HG02970 (cell line): ENCODE data around the gene MED13L.
"Not testable (repeated sequence)": the region's sequence is repeated elsewhere in the genome, so short reads cannot be mapped to it uniquely, and the experiment has no call there.

Experiments used
- ATAC-seq: cut with Tn5 transposase; IDR thresholded peaks from one replicate; pipeline ENCODE4 v1.9.1; 2021; ENCODE audit warnings: mild to moderate bottlenecking, moderate library complexity, moderate number of reproducible peaks; ENCODE audit not compliant: unreplicated experiment, low FRiP score

MED13L gene

GRCh38 chr12:116304621-116305020, 27.1 kb upstream of the MED13L start:
- no peak for ATAC-seq

DNA sequence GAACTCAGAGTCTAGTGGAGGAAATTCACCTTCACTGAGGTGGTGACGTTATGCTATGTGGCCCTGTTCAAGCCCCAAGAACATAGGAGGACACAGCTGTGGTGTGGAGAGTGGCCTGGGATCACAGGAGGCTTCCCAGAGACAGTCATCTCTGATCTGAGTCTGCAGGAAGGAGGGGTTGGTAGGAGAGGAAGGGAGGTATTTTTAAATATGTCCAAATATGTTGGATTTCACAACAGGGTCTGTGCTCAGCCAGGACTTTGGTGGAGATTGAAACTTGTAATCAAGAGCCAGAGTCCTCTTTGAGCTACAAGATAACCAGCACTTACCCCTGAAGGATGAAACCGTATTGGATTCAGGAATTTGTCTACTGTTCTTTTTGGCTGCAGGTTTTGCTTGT, 26.4 kb upstream of the MED13L start:
- no peak for ATAC-seq

DNA sequence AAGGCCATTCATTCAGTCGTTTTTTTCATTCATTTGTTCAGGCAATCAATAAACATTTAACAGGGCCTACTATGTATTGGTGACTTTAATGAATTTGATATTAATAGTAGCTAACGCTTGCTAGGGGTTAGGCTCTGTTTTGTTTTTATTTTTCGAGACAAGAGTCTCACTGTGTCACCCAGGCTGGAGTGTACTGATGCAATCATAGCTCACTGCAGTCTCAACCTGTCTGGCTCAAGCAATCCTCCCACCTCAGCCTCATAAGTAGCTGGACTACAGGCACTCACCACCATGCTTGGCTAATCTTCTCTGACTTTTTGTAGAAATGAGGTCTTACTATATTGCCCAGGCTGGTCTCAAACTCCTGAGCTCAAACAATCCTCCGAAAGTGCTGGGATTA, 25.6 kb upstream of the MED13L start:
- ATAC-seq: no peak

DNA sequence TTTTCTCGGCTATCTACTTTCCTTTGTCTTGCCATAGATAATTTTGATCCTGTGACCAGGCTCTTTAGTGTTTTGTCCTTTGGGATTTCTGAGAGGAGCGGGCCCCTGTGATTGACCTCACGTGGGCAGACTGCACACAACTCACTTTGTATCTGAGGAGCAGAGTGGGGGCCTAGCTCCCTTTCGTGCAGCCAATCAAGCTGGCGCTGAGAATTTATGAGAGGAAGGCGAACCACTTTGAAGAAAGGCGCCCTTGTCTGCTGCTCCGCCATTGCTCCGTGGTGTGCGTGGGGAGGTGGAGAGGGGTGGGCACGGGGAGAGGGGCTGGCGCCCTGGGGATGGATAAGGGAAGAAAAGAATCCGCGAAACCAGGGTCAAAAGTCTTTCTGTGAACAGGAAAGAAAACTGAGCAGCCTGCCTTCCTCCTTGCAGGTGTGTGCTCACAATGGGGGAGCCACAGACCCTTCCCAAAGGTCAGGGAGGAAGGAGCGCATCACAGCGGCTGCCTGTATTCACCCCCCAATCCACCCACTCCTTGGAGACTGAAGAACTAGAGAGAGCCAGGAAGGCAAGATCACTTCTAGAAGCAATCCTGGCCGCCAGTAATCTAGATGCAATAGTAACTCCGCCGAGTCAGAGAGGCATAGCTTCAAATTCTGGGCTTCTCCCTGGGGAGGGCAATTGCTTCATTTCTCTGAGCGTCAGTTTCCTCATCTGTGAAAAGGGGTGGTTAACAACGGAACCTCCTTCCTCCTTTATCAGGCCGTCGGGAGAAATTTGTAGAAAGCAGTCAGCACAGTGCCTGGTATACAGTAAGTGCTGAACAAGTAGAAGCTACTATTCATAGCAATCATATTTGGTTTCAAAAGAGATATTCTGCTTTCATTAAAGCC, 24.9 kb upstream of the MED13L start:
- no peak for ATAC-seq

- no peak for ATAC-seq
These were observed 24.1 kb upstream of the MED13L start for GRCh38 chr12:116301621-116302020.

DNA sequence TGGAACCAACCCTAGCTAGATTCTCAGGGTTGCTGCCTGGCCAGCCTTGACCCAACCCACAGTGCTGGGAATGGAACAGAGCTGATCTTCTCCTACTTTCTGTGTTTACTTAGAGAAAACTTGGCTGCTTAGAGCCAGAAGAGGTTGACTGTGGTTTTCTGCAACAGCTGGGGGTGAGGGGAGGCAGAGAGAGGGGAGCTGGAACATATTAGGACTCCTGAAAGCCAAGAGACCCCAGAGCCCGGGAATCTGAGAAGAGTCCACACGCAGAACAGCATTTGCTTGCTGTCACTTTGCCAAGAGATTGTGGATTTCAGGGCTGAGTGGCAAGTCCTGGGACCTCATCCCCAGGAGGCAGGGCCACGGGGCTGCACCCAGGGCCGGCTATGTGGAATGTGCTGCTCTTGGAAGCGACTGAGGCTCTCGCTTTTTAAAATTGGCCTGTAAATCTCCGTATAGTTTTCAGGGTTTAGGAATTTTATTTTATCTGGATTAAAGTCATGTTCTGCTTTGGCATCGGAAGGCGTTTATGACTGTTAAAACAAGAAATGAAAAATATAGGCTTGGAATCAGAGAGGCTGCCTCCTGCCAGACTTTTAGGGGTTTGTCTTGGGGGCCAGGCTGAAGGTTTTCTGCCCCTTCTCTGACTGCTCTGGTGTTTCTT, 22.3 kb upstream of the MED13L start:
- ATAC-seq: no peak

DNA sequence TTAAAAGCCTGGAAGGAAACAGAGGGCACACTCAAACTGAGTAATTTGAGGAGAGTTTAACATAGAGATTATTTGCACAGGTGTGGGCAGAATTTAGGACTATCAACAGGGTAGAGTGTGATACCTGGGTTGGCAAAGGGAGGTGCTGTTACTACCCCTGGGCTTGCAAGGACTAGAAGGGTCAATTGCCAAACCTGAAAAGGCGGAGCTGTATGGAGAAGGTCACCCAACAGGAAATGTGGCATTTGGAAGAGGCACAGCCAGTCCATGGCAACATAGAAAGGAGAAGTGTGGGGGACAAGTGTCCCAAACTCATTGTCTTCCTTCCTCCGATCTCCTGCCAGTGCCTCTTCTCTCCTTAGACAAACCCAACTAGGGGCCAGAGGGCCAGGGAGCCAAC, 21.6 kb upstream of the MED13L start:
- ATAC-seq: no peak

GRCh38 chr12:116298578-116298977, 21.1 kb upstream of the MED13L start:
- no peak for ATAC-seq

GRCh38 chr12:116297224-116297834, 19.8 kb upstream of the MED13L start:
- ATAC-seq: no peak

DNA sequence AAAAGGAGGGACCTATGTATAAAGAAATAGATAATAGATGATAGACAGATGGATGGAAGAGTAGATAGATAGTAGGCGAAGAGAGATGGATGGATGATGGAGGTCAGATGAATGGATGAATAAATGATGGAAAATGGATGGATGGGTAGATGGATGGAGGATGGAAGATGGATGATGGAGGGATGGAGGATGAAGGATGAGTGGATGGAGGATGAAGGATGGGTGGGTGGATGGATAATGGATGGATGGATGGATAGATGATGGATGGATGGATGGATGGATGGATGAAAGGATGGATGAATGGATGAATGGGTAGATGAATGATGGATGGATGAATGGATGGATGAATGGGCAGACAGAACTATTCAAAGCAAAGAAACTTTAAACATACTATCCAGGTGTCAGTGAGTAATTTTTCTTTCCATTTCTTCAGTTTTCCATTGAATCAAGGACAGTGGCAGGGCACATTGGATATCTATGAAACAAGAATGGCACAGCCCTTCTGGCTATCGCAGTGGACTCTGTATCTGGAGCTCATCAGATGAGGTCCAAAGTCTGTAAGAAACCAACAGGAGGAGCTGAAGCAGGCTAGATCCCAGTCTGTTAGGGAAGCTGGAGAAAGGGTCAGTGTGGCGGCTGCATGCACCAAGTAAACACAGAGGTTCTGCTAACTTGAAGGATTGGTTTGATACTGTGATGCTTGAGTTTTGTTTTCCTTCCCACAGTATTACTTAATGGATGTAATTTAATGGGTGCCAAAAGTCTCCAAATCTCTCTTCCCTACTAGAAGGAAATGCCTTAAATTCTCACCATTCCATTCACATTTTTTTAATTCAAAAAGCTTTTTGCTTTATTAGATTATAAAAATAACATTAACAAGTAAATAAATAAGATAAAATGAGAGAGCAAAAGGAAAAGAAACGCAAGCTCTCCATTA, 18.1 kb upstream of the MED13L start:
- ATAC-seq: no peak

DNA sequence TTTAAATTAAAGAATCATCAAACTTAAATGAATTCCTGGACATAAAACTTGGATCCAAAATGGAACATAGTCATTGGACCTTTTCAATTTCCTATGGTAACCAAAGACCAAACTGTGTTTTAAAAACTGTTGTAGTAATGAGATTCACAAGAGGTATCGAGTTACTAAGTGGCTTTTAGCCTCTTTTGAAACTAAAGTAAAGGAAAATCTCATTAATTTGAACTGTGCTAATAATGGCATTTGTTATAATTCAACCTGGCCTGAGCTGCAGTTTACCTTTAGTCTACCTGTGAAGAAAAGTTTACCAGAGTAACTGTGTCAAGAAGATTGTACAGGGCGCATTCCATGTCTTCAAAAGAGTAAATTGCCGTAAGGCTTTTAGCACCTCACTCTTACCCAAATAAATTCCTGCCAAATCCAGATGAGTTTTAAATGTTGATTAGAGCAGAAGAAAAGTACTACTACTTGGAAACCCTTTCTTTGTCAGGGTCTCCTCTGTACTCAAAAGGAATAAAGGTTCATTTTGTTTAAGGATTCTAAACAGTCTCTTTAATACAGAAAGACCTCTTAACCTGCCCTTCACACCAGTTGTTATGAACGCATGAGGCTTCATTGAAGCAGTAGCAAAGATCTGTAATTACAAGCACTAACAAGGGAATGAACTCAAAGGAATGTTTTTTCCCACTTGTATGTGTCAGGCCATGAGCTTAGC, 17.1 kb upstream of the MED13L start:
- no peak for ATAC-seq

GRCh38 chr12:116293687-116294453, 16.4 kb upstream of the MED13L start:
- ATAC-seq: no peak

DNA sequence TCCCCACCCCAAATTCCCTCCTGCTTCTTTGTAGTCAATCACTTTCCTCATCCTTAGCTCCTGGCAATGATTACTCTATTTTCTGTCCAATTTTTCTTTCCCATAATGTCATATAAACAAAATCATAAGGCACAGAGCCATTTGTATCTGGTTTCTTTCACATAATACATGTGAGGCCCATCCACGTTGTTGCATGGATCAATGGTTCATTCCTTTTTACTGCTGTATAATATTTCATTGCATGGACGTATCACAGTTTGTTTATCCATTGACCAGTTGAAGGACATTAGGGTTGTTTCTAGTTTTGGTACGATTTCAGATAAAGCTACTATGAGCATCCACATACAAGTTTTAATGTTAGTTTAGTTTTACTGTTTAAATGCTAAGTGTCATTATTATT, 13.7 kb upstream of the MED13L start:
- ATAC-seq: no peak

DNA sequence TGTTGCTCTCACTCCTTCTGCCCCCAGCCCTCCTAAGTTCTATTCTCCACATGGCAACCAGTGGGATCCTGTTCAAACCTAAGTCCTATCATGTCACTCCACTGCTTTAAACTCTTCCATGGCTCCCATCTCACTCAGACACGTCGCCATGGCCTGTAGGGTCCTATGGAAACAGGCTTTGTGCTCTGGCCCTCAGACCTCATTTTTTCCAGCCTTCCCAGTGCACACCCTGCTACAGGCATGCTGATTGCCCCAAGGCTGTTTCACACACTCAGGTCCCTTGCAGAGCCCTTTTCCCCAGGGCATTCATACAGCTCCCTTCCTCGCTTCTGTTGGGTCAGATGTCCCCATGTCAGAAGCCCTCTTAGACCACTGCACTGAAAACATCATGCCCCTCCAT, 11.2 kb upstream of the MED13L start:
- ATAC-seq: no peak

GRCh38 chr12:116287842-116288301, 10.4 kb upstream of the MED13L start:
- ATAC-seq: no peak

DNA sequence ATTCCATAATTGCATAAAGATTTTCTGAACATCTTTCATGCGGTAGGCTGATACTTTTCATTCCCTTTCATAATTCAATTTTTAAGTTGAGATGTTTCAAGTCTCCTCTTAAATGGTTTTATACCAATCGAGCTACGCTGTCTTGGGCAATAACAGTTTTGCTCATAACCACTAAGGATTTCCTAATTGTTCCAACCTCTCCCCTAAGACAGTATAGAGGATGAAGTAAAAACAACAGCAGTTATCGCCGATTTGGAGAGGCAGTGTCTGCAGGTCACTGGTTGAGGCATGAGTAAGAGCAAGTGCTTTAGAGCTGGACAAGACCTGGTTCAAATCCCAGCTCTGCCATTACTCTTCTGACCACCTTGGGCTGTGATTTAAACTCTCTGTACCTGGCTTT, 6.9 kb upstream of the MED13L start:
- ATAC-seq: no peak

DNA sequence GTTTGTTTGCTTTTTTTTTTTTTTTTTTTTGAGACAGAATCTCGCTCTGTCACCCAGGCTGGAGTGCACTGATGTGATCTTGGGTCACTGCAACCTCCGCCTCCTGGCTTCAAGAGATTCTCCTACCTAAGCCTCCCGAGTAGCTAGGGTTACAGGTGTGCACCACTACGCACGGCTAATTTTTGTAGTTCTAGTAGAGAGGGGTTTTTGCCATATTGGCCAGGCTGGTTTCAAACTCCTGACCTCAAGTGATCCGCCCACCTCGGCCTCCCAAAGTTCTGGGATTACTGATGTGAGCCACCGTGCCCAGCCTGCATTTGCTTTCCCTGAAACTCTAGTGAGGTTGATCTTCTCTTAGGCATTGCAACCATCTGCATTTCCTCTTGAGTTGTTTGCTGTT, 6.4 kb upstream of the MED13L start:
- not testable (repeated sequence) for ATAC-seq

GRCh38 chr12:116282371-116283286, 5.1 kb upstream of the MED13L start:
- ATAC-seq: no peak
